GM21619 (cell line): ENCODE data around the gene DPYD.

Experiments
- ATAC-seq: cut with Tn5 transposase; IDR thresholded peaks from one replicate; pipeline ENCODE4 v1.9.1; 2021; ENCODE audit not compliant: unreplicated experiment

Gene DPYD

DNA sequence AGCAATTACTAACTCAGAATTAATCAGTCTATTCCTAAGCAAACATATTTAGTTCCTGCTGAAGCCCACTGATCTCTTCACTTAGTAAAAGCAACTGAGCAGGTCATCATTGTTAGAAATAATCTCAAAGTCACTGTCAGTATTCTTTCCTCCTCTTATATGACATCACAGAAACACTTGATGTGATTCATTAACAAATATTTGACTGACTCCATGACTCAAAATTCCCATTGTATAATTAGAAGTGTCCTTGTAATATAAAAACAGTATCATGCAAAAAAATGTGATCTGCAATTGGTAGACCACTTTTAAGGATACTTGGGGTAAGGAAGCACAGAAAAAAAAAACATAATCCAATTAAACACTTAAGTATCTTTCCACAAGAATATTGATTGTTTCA is 194.4 kb downstream of the DPYD start:
- ATAC-seq, result no peak

DNA sequence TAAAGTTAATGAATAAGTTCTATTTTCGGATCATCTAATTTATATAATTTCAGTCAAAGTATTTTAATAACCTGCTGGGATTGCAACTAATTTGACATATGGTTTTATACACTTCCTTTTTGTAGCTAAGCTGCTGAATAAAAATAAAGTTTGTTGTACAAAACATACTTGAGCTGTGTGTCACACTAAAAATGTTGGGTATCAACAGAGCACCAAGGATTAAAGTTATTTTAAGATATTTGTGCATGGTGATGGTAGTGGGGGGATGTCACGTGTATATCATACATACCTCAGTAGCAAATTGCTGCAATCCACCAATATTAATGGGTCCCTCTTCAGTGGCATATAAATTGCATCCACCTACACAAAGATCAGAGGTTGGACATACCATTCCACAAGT is 199.6 kb downstream of the DPYD start:
- ATAC-seq, result no peak

DNA sequence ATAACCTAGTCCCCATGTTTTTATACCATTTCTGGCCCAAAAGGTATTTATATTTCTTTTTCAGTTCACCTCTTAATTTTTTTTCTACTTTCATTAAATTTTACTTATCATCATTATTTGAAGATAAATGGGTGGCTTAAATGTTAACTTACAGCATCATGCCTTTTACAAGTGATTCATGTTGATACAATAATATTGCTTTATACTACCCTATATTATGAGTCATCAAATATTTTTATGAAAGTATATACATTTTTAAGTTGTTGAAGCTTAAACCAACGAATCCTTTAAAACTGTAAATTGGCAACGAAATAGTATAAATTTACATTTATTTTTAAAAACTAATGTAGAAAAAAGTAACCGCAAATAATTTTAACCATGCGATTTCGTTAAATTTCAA is 207.9 kb downstream of the DPYD start:
- ATAC-seq, result no peak

DNA sequence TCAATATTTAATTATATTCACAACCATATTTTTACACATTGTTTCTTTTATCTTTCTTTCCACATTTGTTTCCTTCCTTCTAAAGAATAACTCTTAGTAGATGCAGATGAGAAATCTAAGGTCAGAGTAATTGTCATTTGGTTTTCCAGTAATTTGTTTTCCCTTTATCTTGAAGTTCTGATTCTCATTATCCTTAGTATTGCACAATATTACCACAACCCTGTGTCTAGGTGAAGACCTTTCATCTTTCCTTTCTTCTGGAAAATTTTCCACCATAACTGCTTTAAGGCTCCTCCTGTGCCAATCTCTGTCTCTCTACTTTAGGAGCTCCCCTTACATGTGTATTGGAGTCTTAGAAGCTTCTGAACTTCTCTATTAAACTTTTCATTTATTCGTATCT is 209.0 kb downstream of the DPYD start:
- ATAC-seq, result no peak

DNA sequence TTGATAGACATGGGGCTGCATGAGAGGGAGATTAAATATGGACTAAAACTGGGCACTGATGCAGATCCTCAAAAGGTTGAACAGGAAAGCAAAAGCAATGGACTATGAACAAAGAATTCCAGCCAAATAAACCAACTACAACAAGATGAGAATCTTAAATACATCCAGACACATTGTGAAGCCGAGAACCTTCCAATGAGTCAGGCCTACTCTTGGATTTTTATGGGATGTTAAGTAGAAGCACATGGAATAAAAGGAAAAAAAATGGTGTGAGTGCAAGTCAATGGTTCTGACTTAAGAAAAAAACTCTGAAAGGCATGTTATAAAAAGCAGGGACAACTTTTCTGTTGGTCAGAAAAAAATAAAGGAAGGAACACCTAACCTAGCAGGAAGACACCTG is 227.2 kb downstream of the DPYD start:
- no peak for ATAC-seq

DNA sequence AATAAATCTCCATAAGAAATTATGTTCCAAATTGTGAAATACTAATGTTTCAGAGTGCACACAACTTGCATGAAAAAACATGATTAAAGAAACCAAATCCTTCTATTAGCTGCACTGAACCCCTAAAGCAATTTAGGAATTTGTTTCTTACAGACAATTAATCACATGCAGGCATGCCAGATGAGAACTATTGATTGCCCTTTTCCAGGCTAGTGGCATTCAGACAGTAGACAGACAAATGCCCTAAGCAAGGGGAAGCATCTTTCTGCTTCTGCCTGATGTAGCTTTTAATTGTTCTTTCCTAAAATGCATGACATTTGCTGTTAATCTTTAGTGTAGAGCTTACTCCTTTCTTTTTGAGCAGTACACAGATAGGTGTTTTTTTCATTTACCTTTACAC is 229.5 kb downstream of the DPYD start:
- ATAC-seq, result no peak

DNA sequence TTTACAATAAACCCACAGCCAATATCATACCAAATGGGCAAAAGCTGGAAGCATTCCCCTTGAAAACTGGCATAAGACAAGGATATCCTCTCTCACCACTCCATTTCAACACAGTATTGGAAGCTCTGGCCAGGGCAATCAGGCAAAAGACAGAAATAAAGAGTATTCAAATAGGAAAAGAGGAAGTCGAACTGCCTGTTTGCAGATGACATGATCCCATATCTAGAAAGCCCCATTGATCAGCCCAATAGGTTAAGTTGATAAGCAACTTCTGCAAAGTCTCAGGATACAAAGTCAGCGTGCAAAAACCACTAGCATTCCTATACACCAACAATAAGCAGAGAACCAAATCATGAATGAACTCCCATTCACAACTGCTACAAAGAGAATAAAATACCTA is 235.5 kb downstream of the DPYD start:
- ATAC-seq, result no peak

DNA sequence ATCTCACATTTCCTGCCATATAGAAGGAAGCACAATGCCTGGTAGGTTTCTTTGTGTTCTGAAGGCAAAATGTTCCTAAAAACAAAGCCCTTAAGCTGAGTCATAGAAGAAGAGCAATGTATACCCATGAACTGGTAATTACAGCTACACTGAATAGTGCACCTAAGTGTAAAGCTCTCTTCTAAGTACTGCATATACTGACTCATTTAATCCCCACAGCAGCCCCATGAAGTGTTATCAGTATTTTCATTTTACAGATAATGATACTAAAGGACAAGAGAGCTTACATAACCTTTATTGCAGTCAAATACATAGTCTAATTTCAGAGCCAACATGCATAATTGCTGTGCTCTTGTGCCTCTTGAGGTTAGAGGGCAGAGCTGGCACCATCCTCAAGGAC is 239.9 kb downstream of the DPYD start:
- ATAC-seq, result no peak

DNA sequence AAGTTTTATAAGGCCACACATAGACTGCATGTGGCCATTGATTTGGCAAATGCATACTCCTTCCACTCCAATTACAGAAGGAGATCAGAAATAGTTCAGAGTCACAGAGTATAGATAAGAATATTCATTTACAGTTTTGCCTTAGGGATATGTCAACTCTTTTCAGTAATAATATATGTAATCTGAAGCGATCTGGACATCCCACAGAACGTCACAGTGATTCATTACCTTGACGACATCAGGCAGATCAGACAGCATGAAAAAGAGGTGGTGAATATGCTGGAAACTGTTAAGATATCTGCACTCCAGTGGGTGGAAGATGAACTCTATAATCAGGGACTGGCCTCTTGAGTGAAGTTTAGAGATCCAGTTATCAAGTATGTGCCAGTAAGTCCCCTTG is 240.4 kb downstream of the DPYD start:
- no peak for ATAC-seq

DNA sequence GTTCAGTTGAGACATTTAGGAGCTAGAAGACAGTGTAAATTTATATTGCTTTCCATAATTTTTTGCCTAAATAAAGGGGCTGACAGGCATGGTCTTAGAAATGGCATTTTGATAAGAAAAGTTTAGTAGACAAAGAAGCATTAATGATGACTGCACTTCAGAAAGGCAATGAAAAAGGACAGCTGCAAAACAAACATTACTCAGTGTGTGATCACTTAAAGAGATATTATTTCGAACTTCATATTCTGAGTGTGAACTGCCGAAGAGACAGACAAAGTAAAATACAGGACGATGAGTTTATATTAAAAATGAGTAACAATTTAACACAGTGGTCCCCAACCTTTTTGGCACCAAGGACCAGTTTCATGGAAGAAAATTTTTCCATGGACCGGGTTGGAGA is 243.1 kb downstream of the DPYD start:
- ATAC-seq, result no peak

DNA sequence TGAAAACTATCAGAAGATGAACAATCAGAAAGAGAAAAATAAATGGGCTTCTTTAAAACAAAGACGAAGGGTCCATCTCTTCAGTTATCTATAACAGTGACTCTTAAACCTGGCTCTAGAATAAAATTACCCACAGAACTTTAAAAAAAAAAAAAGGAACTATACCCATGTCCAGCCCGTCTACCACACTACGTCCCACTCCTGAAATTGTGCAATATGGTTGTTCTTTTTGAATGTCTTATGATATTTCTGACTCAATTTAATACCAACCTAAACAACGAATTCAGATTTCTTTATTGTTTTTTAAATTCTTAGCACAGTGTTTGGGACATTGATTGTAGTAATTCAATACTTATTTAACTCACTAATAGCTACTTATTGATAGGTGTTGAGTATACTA is 246.3 kb downstream of the DPYD start:
- ATAC-seq, result no peak

DNA sequence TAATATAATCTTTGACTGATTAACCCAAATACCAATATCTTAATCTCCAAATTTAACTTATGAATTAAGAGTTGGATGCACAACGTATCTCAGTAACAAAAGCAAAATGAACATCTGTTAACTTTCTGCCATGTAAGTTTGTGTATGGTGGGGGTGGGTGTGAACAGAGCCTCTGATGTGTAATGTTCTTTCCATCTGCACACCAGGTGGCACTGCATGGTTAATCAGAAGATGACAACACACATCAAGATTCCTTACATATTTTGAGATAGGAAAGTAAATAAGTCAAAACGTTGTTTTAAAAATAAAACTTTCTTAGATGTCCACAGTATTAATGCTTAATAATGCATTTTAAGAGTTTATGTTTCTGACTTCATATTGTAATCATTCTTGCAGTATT is 251.9 kb downstream of the DPYD start:
- ATAC-seq, result no peak

DNA sequence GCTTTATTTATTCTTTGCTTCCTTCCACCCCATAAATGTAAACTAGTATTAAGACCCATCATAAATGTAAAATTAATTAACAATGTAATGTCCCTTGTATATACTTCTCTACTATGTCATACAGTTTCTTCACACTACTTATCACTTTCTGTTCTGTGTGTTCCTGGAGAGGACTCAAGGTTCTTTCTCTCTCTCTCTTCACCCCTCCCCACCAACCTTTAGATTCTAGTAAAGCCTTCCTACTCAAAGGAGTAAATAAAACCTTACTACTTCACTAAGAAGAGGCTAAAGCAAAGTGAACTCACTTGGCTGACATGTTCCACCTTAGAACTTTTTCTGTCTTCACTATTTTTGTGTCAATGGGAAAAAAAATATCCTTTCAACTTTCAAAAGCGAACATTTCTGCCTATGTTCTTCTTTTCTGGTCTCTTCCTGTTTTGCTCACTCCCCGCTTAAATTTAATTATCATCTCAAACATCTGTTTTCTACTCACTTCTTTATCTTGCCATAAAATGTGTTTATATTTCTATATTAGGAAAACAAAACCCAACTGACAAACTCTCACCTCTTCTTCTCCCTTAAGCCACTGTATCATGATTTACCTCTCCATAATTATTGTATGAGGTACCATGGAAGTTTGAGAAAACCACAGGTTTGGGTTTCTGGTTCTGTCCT is 260.3 kb downstream of the DPYD start:
- ATAC-seq, result no peak

DNA sequence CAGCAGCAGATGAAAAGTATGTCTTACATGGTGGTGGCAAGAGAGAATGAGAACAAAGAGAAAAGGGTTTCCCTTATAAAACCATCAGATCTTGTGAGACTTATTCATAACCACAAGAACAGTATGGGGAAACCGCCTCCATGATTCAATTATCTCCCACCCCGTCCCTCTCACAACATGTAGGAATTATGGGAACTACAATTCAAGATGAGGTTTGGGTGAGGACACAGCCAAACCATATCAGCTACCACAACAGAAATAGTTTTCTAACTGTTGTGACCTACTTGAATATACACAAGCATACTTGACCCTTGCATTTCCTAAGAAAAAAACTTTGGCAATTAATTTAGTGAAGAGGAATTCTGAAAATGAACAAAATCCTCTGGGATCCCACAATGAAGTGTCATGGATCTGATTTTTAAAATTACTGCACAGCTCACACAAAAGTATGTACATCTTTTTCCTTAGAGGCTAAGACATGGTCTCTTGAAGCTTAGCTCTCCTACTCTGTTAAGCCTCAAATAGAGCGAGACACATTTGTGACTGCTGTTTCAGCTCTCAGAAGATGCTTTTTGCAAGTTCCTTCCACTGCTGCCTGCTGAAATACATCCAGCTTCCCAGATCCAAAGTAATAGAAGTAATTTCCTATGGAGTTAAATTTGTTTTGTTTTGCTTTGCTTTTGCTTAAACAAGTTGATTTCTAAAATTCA is 265.8 kb downstream of the DPYD start:
- ATAC-seq, result no peak

DNA sequence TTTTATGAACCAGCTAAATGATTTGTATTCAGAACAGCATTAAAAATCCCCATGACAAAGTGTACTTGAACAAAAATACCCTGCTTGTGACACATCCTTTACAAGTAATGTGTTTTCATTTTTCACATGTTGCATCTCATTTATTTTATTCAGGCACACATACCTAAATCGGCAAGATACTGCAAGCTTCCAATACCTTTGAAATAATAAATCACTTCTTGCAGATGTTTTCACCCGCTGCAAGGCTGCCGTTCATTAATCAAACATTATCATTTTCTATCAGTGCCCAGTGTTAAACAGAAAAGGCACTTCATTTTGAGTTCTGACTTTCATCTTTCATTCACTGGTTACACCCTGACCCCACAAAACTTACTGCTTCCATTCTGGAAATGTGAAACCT is 269.6 kb downstream of the DPYD start:
- ATAC-seq, result no peak

DNA sequence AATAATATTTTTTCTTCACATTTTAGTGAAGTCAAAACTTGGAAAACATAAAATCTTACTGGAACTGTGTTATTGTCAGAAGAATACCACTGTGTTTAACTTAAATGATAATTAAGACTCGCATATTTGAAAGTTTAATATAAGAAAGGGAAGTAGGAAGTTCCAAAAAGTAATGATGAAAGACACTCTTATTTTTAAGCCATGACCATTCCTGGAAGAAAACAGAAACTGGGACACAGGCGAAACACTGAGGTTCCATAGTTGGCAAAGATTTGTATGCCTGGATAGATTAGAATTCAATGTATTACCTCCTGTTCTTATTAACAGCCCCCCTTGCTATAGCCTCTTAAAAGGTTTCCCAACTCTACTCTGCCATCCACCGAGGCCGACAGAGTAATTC is 271.2 kb downstream of the DPYD start:
- no peak for ATAC-seq

DNA sequence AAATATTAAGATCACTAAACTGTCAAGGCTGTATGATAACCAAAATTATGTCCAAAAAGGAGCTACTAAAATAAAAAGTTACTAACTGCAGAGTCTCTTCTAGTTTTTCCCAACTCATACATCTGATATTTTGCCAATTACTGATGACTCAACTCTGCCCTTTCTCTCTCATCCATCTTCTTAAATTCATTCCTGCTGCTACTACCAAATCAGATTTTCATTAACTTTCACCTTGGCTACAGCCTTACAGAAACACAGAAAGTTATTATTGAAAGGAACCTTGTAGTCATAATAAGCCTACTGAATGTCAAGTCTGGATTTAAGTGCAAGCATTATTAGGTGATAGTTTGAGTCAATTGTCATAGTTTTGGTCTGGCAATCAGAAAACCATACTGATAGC is 273.1 kb downstream of the DPYD start:
- ATAC-seq, result no peak

DNA sequence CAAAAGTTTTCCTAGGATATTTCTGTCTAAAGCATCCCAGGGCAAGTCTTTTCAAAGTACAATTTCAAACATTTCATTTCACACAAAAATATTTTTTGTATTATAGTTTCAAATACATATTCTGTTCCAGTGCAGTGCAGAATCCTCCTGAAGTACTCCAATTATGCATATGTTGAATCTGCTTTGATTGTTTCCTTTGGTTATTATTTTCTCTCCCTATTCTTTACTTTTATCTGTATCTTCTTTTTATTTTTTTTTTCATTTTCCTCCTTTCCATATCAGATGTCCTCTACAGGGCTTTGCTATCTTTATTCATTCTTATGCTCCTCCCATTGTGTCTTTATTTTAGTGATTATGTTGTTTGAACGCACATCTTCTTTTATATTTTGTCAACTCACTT is 274.8 kb downstream of the DPYD start:
- no peak for ATAC-seq

DNA sequence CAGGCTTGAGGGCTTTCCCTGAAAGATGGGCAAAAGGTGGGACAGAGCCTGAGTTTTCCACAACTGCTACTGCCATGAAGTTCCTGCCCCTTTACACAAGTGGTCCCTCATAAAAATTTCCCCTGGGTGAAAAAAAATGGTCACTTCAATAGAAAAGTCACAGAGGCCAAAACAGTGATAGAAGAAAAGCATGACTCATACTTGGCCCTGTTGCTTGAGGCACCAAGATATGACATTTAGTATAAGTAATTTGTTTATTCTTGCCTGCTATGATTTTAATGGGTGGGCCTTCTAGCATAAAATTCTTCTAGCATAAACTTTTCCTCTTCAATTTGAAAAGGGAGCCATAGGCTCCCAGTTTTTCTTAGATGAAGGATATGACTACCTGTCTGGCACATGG is 280.2 kb downstream of the DPYD start:
- no peak for ATAC-seq

DNA sequence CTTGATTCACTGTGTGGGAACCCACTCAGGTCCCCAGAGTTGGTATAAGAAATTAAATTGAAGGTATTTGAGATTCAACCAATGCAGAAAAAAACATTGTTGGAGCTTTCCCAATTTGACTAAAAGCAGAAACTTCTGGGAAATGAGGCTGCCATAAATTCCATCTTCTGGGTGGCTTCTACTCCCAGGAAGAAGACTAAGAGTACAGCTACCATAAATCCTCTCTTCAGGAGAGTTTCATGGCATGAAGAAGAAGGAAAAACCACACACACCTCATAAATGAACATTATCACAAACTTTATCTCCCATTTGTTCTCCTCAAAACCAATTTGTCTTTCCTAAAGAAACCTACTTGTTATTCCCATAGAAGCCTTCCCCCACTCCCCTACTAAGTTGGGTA is 283.9 kb downstream of the DPYD start:
- ATAC-seq, result no peak

DNA sequence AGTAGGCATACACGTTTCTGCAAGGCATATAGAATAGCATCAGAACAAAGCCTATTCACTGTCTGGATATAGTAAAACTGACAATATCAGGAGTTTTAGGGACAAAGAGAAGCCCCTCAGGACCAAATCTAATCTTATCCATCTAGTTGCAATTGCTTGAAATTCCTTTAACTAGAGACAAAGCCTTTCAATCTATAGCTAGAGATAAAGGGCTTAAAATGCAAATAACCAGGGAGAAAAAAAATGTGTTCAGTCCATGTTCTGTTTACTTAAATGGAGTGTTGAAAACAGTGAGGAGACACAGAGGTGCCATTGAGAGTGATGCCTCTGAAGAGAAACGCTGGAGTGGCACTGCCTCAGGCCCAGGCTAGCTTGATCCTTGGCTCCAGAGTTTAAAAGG is 286.1 kb downstream of the DPYD start:
- no peak for ATAC-seq

DNA sequence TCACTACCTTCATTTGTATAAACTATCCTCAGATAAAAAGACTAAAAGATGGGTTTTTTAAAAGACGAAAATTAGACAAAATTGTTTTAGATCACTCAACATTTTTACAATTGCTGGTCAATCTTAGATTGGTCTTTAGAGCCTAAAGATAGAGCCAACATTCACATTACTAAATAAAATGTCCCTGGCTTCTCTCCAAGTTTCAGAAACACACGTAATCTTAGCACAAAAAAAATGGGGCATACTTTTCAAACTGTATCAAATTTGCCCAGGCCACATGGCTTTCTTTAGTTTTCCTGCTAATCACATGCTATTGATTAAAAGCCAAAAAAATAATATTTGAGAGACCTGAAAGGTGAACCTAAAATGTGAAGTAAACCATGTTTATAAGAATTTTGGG is 288.1 kb downstream of the DPYD start:
- ATAC-seq, result no peak

DNA sequence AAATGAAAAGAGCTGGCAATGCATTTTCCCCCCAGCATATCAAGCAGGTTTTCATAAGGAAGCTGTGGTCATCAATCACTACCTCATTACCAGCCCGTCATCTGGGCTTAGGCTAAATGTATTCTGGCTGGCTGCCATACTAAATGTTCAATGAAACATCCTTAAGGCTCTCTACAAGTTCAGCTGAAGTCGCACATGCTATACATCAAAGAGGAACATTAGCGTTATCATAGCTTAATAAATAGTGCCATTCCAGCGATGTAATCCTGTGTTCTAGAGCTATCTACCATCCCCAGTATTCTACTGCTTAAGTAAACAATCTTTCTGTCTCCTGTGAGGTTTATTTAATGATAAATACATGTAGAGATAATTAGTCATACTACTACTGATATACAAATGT is 288.8 kb downstream of the DPYD start:
- ATAC-seq, result no peak
